ENCODE data around the gene A2ML1. TPM values are rescaled to one million over a fixed set of nuclear protein-coding genes. Genes with fewer than 3 reads are reported as not detected.
"Not testable (repeated sequence)": the region's sequence is repeated elsewhere in the genome, so short reads cannot be mapped to it uniquely, and the experiment has no call there.

A2ML1 gene
- total RNA-seq, 1 donor from 2014 or later: 3.1 TPM

GRCh38 chr12:8909752-8910151 lies 87.3 kb downstream of the A2ML1 start:
- no peak for DNase-seq (ENCODE audit: low read depth)
- H3K4me3 ChIP-seq (ENCODE audit: low read depth, low read length): no peak overlapping the region
- H3K27me3 ChIP-seq (ENCODE audit: control insufficient read depth, insufficient read depth, low read length): no peaks in the 10 kb centered on the region
- TF ChIP-seq, protein P1, sequence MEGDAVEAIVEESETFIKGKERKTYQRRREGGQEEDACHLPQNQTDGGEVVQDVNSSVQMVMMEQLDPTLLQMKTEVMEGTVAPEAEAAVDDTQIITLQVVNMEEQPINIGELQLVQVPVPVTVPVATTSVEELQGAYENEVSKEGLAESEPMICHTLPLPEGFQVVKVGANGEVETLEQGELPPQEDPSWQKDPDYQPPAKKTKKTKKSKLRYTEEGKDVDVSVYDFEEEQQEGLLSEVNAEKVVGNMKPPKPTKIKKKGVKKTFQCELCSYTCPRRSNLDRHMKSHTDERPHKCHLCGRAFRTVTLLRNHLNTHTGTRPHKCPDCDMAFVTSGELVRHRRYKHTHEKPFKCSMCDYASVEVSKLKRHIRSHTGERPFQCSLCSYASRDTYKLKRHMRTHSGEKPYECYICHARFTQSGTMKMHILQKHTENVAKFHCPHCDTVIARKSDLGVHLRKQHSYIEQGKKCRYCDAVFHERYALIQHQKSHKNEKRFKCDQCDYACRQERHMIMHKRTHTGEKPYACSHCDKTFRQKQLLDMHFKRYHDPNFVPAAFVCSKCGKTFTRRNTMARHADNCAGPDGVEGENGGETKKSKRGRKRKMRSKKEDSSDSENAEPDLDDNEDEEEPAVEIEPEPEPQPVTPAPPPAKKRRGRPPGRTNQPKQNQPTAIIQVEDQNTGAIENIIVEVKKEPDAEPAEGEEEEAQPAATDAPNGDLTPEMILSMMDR (IDR thresholded peaks at IDR 0.05; ENCODE audit: insufficient read depth, low read length, poor library complexity, severe bottlenecking): no peak
- no peaks in the 10 kb centered on the region for H3K36me3 ChIP-seq (ENCODE audit: control insufficient read depth, insufficient read depth, low read length)

DNA sequence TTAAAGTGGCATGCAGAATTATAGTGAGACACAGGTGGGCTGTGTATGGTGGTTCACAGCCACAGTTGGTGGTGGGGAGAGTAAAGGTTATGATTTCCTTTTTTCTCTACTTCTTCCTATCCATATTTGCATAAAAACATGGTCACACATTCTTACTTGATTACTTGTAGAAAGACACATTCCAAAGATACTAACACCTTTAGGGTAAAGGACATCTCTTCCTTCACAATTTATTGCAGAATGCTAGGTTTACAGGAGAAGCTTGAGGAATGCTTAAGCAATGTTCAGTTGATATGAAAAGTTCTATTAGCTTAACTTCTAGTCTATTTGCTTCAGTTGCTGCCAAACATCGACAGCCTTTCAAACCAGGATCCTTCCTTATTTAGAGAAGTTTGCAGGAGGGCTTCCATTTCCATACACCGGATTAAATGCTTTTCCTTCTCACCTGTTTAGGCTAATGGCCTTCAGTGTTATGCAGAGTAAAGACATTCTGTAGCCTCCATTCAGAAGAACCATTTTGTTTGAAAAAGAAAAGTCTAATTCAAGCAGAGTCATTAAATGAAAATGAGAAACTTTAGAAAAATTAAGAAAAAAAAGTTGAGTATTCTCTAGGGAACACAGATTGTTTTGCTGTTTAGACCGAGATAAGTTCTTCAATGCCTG lies 89.3 kb downstream of the A2ML1 start:
- Histone ChIP-seq H3K4me3 (ENCODE audit: low read depth, low read length) (no peak overlapping the region), H3K27me3 (ENCODE audit: control insufficient read depth, insufficient read depth, low read length) (no peaks in the 10 kb centered on the region), H3K36me3 (ENCODE audit: control insufficient read depth, insufficient read depth, low read length) (no peaks in the 10 kb centered on the region)
- no peak for DNase-seq (ENCODE audit: low read depth)
- TF ChIP-seq, protein P1 (IDR thresholded peaks at IDR 0.05; ENCODE audit: insufficient read depth, low read length, poor library complexity, severe bottlenecking): no peak

- H3K27me3 ChIP-seq (ENCODE audit: control insufficient read depth, insufficient read depth, low read length): no peaks in the 10 kb centered on the region
- no peak overlapping the region for H3K4me3 ChIP-seq (ENCODE audit: low read depth, low read length)
- H3K36me3 ChIP-seq (ENCODE audit: control insufficient read depth, insufficient read depth, low read length): no peaks in the 10 kb centered on the region
- TF ChIP-seq, protein P1 (IDR thresholded peaks at IDR 0.05; ENCODE audit: insufficient read depth, low read length, poor library complexity, severe bottlenecking): peak; percentile 31
- DNase-seq (ENCODE audit: low read depth): no peak
Observed at GRCh38 chr12:8912914-8913313, 90.5 kb downstream of the A2ML1 start.

- no peaks in the 10 kb centered on the region for H3K36me3 ChIP-seq (ENCODE audit: control insufficient read depth, insufficient read depth, low read length)
- DNase-seq (ENCODE audit: low read depth): no peak
- TF ChIP-seq, protein P1 (IDR thresholded peaks at IDR 0.05; ENCODE audit: insufficient read depth, low read length, poor library complexity, severe bottlenecking): no peak
- no peaks in the 10 kb centered on the region for H3K27me3 ChIP-seq (ENCODE audit: control insufficient read depth, insufficient read depth, low read length)
- peak overlapping the region; percentile 59 for H3K4me3 ChIP-seq (ENCODE audit: low read depth, low read length)
Observed at GRCh38 chr12:8913702-8914032, 91.2 kb downstream of the A2ML1 start.

GRCh38 chr12:8914033-8914715 lies 91.8 kb downstream of the A2ML1 start, which contains the start of gene PHC1:
Gene PHC1 (plus strand): TSS chr12:8914509. CDS start chr12:8917678, 3,169 bp downstream.
- TF ChIP-seq, protein P1 (IDR thresholded peaks at IDR 0.05; ENCODE audit: insufficient read depth, low read length, poor library complexity, severe bottlenecking): peak; percentile 57
- peak within 1 kb of the TSS; percentile 71 for H3K4me3 ChIP-seq (ENCODE audit: low read depth, low read length)
- not testable (repeated sequence) for H3K36me3 ChIP-seq (ENCODE audit: control insufficient read depth, insufficient read depth, low read length); H3K27me3 ChIP-seq (ENCODE audit: control insufficient read depth, insufficient read depth, low read length); DNase-seq (ENCODE audit: low read depth)

All from kidney epithelial cell (primary cell).